K562 (cell line): ENCODE measurements around the gene NMT1. TPM values are rescaled to one million over a fixed set of nuclear protein-coding genes. Genes with fewer than 3 reads are reported as not detected.

Experiments
- ARID3A ChIP-seq: IDR thresholded peaks from 2 replicates; pipeline ENCODE4 v1.6.1; 2012; ENCODE audit warnings: low read depth, low read length, improper control_type of control experiment, borderline replicate concordance
- CREB1 ChIP-seq, 2 experiments: sonication (generic) in 1 of 2; formaldehyde crosslinking in 1 of 2; IDR thresholded peaks; 2 replicates each; pipeline versions ENCODE4 v1.6.1 to v1.8.0; 2012 to 2022; ENCODE audit warnings: inconsistent platforms in 1 of 2, mild to moderate bottlenecking in 1 of 2, missing genetic modification reagents in 1 of 2, moderate library complexity in 1 of 2
- EHMT2 ChIP-seq: fragments of 450-650 bp; IDR thresholded peaks from 2 replicates; pipeline ENCODE4 v1.6.1; 2018; ENCODE audit warnings: antibody characterized with exemption
- FOS ChIP-seq: IDR thresholded peaks from 3 replicates; pipeline ENCODE4 v1.6.1; 2011; ENCODE audit not compliant: insufficient read length; ENCODE audit errors: extremely low read depth
- IFI16 ChIP-seq: fragments of 250-450 bp; sonication (Bioruptor Pico); IDR thresholded peaks from 2 replicates; pipeline ENCODE4 v2.1.2; 2022; ENCODE audit warnings: mild to moderate bottlenecking, inconsistent platforms
- MED1 ChIP-seq: sonication (generic); formaldehyde crosslinking; IDR thresholded peaks from 2 replicates; pipeline ENCODE4 v1.8.1; 2023; ENCODE audit warnings: missing genetic modification reagents, borderline replicate concordance
- MEF2A ChIP-seq: IDR thresholded peaks from 2 replicates; pipeline ENCODE4 v1.6.1; 2011; ENCODE audit warnings: low read depth, mild to moderate bottlenecking, low read length, moderate library complexity; ENCODE audit not compliant: control insufficient read depth
- NR4A1 ChIP-seq, 2 experiments: fragments of 250-450 bp in 1 of 2; fragments of 450-650 bp in 1 of 2; sonication (Bioruptor Pico) in 1 of 2; IDR thresholded peaks; 2 replicates each; pipeline versions ENCODE4 v1.4.0 to v1.6.1; 2016 to 2020; ENCODE audit warnings: mild to moderate bottlenecking in 2 of 2, missing compliant biosample characterization in 1 of 2, missing genetic modification characterization in 1 of 2, moderate library complexity in 1 of 2
- TCF3 ChIP-seq: sonication (generic); formaldehyde crosslinking; IDR thresholded peaks from 2 replicates; pipeline ENCODE4 v1.4.0; 2020; ENCODE audit warnings: mild to moderate bottlenecking, missing genetic modification reagents
- ZBTB43 ChIP-seq: sonication (generic); formaldehyde crosslinking; IDR thresholded peaks from 2 replicates; pipeline ENCODE4 v1.8.0; 2023; ENCODE audit warnings: mild to moderate bottlenecking, missing genetic modification reagents
- ZNF184 ChIP-seq: sonication (generic); formaldehyde crosslinking; IDR thresholded peaks from 2 replicates; pipeline ENCODE4 v1.5.0; 2020; ENCODE audit warnings: missing genetic modification reagents
- ZNF407 ChIP-seq: fragments of 450-650 bp; IDR thresholded peaks from 2 replicates; pipeline ENCODE4 v1.6.1; 2016; ENCODE audit warnings: low read depth
- ZNF507 ChIP-seq: conservative IDR thresholded peaks from 2 replicates; pipeline ENCODE4 v1.6.1; 2017; ENCODE audit warnings: missing genetic modification characterization, missing compliant biosample characterization
- polyA plus RNA-seq, 8 experiments: library from polyadenylated mRNA; depleted of rRNA in 4 of 8; stranded (reverse) in 5 of 8; unstranded in 3 of 8; fragments of >200 nt; fragmentation: Nextera tagmentation in 2 of 8; fragmentation: Illumina TruSeq in 1 of 8; extraction: Ambion mirVana in 2 of 8; extraction: Trizol in 1 of 8; gene quantifications; 2 replicates each; pipeline versions ENCODE4 v1.2.1 to v1.2.3, GENCODE V29; 2011 to 2014; ENCODE audit warnings: inconsistent platforms in 1 of 8, missing spikeins in 1 of 8
- total RNA-seq, 7 experiments: library from RNA; depleted of rRNA in 6 of 7; stranded (reverse); fragments of >200 nt in 6 of 7; fragmentation: Illumina TruSeq in 2 of 7; extraction: Trizol in 2 of 7; gene quantifications; 2 replicates each; pipeline versions ENCODE4 v1.2.1 to v1.2.3, GENCODE V29; 2011 to 2021; ENCODE audit warnings: low replicate concordance in 1 of 7

NMT1 gene
- total and polyA plus RNA-seq, 9 of the 15 experiments (the other 6 are each of a cell fraction or from before 2014, with no cell fraction given): 86.7 to 569 (median 213) TPM

- TF ChIP-seq ZNF407 (no peak), ZBTB43 (no peak), IFI16 (CRISPR knock-in tag) (no peak), MEF2A (no peak), CREB1 (IDR thresholded peaks at IDR 0.05) (no peak), CREB1 (CRISPR knock-in tag; IDR thresholded peaks at IDR 0.05) (0 out of 2 replicates have a peak, but pooled peaks have one; percentile 8), MED1 (no peak), FOS (no peak), ZNF184 (CRISPR knock-in tag) (no peak), EHMT2 (no peak), NR4A1 (CRISPR knock-in tag; IDR thresholded peaks at IDR 0.05) (no peak), NR4A1 (tag; IDR thresholded peaks at IDR 0.05) (no peak), TCF3 (CRISPR knock-in tag) (no peak), ZNF507 (tag) (no peak), ARID3A (no peak)
These were observed 88.8 kb downstream of the NMT1 start (continued) for GRCh38 chr17:45149669-45150664.
